ENCODE results near the gene CHAC1.

Gene CHAC1

DNA sequence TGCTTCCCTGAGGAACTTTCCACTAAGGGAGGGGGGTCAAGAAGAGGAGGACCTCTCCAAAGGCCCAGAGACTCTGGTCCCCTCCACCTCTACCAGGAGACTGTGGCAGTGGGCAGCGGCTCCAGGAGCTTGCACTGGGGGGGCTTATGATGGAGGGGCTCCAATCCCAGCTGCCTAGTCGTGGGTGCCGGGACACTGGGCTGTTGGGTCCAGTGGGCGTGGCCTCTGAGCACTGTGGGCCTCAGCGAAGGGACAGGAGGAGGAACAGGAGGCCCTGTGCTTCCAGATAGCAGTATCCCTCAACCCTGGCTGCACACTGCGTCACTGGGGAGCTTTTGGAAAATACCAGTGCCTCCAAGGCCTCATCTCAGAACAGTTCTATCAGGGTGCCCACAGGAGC is 37.6 kb upstream of the CHAC1 start:
- H3K27me3 Mint-ChIP-seq (ENCODE audit: low read depth), result no peaks in the 10 kb centered on the region
- H3K4me1 Mint-ChIP-seq (ENCODE audit: low read depth), result peaks cover 2% of the 10 kb centered on the region
- DNase-seq (ENCODE audit: low spot score), result no peak
- no peaks in the 10 kb centered on the region for H3K36me3 Mint-ChIP-seq (ENCODE audit: low read depth)
- H3K9me3 Mint-ChIP-seq, result no peaks in the 10 kb centered on the region
- H3K4me3 Mint-ChIP-seq, result no peak overlapping the region
- no peak overlapping the region for H3K27ac Mint-ChIP-seq

DNA sequence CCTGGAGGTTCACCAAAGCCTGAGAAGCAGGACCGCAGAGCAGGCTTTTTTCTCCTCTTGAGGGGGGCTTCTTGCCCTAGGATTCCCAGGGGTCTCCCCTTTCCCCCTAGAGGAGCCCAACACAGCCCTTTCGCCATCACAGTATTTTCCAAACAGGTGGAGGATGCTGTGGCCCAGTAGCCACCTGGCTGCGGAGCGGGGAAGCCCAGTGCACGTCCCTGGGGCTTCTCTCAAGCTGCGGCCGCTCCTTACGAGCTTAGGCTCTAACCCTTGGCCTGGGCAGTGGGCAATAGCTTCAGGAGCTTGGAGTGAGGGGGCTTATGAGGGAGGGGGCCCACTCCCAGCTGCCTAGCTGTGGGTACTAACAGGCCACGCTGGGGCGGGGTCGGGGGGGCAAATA is 35.7 kb upstream of the CHAC1 start:
- Mint-ChIP-seq H3K9me3 (no peaks in the 10 kb centered on the region), H3K4me3 (no peak overlapping the region), H3K27me3 (ENCODE audit: low read depth) (peaks cover under 1% of the 10 kb centered on the region), H3K36me3 (ENCODE audit: low read depth) (no peaks in the 10 kb centered on the region), H3K27ac (no peak overlapping the region), H3K4me1 (ENCODE audit: low read depth) (no peaks in the 10 kb centered on the region)
- no peak for DNase-seq (ENCODE audit: low spot score)

DNA sequence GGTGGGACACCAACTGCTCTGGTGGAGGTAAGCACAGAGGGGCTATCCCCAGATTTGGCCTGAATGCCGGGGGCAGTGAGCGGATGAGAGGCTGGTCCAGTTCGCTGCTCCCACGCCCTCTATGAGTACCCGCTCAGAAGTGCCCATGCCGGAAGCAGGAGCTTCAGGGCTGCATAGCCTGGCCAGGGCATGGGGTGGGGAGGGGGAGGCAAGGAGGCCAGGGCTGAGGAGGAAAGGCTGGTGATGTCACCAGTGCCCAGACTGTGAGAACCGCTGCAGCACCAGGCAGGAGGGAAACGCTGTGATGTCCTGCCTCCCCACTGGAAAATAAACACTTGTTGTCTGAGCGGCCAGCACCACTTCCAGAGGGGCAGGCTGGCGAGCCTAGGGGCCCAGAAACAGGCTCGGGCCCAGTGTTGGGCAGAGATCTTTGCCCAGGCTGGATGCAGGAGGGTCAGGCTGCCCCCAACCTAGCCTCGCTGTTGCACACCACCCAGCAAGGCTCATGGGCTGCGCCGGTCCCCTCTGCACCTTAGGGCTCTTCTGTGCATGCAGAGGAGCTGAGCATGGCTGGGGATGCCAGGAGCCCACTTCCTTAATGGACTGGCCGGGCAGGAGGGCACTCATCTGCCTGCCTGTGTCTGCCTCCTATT is 35.0 kb upstream of the CHAC1 start:
- Mint-ChIP-seq H3K4me3 (no peak overlapping the region), H3K27me3 (ENCODE audit: low read depth) (peaks cover 6% of the 10 kb centered on the region), H3K4me1 (ENCODE audit: low read depth) (no peaks in the 10 kb centered on the region), H3K27ac (no peak overlapping the region), H3K36me3 (ENCODE audit: low read depth) (no peaks in the 10 kb centered on the region), H3K9me3 (no peaks in the 10 kb centered on the region)
- DNase-seq (ENCODE audit: low spot score), result no peak

DNA sequence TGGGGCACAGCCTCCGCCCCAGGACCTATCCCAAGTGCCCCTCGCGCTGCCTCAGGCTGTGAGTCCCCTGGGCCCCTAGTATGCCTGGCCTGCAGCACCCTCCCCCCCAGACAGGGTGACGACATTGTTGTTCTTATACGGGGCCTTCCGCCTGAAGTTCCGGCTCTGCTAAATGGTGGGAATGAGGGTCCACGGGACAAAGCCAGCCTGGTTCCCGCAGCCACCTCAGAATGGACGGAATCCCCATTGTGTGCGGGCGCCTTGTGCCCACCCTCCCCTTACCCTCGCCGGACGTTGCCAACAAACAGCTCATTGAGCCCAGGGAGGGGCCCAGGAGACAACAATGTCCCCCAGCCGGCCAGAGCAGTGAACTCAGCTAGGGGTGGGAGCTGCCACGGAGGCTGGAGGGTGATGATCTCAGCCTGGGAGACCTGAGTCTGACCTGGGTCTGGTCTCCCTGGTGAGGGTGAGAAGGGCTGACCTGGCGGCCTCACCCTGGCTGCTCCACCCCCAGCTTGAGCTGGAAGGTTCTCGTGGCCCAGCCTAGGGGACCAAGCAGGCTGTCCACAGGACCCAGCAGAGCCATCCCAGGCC is 34.4 kb upstream of the CHAC1 start:
- no peaks in the 10 kb centered on the region for H3K9me3 Mint-ChIP-seq
- H3K4me3 Mint-ChIP-seq, result no peak overlapping the region
- peaks cover 10% of the 10 kb centered on the region for H3K27me3 Mint-ChIP-seq (ENCODE audit: low read depth)
- no peaks in the 10 kb centered on the region for H3K4me1 Mint-ChIP-seq (ENCODE audit: low read depth)
- no peak overlapping the region for H3K27ac Mint-ChIP-seq
- no peaks in the 10 kb centered on the region for H3K36me3 Mint-ChIP-seq (ENCODE audit: low read depth)
- no peak for DNase-seq (ENCODE audit: low spot score)

DNA sequence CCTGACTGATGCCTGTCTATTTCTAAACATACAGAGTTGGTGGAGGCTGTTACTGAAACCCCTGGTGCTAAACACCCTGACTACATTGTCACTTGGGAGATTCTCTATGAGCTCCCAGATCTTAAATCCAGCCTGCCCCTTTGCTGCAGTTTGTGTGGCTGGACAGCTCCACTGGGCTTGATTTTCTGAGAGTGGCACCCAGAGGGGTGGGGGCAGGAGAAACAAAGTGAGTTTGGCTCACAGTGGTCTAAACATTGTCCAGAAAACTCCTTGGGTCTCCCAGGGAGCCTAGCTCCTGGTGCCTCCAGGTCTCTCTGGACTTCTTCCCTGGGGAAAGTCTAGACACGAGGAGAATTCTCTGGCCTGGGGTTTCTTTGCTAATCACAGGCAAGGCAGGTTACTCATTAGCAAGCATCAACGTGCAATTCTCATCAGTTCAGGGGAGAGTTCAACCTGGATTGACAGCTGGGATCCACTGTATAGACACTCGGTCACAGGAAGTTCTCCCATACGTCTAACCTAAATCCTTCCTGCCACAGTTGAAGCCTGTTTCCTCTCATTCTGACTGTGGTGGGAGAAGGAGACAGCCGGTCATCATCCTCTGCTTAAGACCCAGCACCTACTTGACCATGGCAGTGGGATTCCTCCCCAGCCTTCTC is 31.2 kb upstream of the CHAC1 start:
- Mint-ChIP-seq H3K4me1 (ENCODE audit: low read depth) (peaks cover 5% of the 10 kb centered on the region), H3K27me3 (ENCODE audit: low read depth) (peaks cover 33% of the 10 kb centered on the region), H3K4me3 (no peak overlapping the region), H3K36me3 (ENCODE audit: low read depth) (no peaks in the 10 kb centered on the region), H3K27ac (no peak overlapping the region), H3K9me3 (no peaks in the 10 kb centered on the region)
- no peak for DNase-seq (ENCODE audit: low spot score)

DNA sequence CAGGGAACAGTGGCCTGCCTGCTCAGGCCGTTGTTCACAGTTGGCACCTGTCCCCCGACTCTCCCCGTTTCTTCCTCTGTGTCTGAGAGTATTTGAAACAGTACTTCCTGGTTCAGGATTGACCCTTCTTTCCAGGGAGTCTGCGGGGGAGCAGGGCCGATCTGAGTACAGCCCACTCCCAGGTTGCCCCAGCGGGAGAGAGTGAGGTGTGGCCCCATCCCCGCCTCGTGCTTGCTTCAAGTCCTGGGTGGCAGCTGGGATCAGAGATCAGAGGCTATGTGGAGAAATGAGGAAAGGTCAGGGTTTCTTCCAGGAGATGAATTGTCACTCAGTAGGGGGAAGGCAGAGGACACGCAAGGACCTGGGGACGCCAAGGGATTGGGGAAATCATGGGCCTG is 30.7 kb upstream of the CHAC1 start:
- Mint-ChIP-seq H3K27ac (no peak overlapping the region), H3K9me3 (no peaks in the 10 kb centered on the region), H3K4me1 (ENCODE audit: low read depth) (peaks cover 7% of the 10 kb centered on the region), H3K36me3 (ENCODE audit: low read depth) (no peaks in the 10 kb centered on the region), H3K4me3 (no peak overlapping the region), H3K27me3 (ENCODE audit: low read depth) (peaks cover 37% of the 10 kb centered on the region)
- DNase-seq (ENCODE audit: low spot score), result no peak

DNA sequence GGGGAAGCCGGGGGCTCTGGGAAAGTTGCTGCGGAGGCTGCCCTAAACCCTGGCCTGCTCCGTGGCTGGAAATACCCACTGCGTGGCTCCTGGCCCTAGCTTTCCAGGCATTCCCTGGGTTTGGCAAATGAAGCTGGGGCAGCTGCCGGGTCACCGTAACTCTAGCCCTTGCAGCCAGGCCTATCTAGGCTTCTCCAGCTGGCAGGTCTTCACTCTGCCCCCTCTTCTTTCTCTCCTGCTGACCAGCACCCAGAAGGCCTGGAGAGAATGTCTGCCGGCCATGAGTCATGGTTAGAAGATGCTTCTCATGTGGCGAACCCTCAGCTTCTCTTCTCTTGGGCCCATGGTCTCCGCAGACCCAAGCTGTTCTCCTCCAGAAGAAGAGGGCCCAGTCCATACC is 29.7 kb upstream of the CHAC1 start:
- Mint-ChIP-seq H3K4me3 (no peak overlapping the region), H3K4me1 (ENCODE audit: low read depth) (peaks cover 8% of the 10 kb centered on the region), H3K36me3 (ENCODE audit: low read depth) (no peaks in the 10 kb centered on the region), H3K27ac (no peak overlapping the region), H3K27me3 (ENCODE audit: low read depth) (peaks cover 43% of the 10 kb centered on the region), H3K9me3 (no peaks in the 10 kb centered on the region)
- DNase-seq (ENCODE audit: low spot score), result no peak

DNA sequence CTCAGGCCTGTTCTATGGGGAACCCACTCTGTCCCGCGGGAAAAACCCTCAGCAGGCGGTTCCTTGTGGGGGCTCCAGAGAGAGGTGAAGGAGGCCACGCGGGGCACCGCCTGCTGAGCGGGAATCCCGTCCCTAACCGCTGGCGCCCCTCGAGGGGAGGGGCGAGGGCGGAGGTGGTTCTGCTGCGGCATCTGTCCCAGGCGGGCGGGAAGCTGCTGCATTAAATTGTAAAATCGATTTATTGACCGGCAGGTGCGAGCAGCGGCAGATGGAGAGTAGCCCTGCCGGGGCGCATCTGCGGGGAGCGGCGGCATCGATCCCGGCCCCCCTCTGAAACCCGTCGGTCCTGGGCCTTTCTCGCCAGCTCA is 27.8 kb upstream of the CHAC1 start:
- no peaks in the 10 kb centered on the region for H3K9me3 Mint-ChIP-seq
- H3K4me1 Mint-ChIP-seq (ENCODE audit: low read depth), result peaks cover 19% of the 10 kb centered on the region
- no peak for DNase-seq (ENCODE audit: low spot score)
- H3K27ac Mint-ChIP-seq, result no peak overlapping the region
- no peak overlapping the region for H3K4me3 Mint-ChIP-seq
- H3K27me3 Mint-ChIP-seq (ENCODE audit: low read depth), result peaks cover 60% of the 10 kb centered on the region
- H3K36me3 Mint-ChIP-seq (ENCODE audit: low read depth), result no peaks in the 10 kb centered on the region

DNA sequence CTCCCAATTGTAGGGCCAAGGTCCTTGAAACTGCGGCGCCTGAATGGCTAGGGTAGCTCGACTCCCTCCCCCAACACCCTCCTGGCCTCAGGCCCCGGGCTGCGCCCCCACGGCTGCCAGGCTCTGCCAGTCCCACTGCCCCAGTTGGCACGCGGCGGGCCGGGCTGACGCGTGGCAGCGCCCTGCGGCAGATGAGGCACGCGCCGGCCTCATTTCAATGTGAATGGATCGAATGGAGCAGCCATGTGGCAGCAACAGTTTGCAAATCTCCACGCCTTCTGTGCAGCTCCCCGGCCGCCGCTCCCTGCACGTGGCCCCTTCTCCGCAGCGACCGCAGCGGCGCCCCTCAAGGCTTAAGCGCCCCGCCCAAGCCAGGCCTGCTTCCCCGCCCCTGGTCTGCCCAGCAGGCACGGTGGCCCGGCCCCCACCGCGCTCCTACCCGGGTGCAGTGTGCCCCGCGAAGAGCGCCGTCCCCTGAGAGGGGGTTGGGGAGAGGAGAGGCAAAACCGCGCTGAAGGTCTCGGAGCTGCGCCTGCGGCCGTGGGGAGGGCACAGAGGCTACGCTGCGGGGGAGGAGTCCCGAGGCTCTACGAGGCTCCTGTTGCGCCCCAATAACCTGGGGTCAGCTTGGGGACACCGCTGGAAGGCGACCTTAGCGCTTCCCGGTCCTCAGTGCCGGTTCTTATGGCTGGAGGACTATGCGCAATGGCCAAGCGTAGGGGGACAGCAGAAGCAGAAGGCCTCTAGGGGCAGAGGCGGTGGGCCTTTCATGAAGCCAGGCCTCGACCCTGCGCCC is 27.2 kb upstream of the CHAC1 start:
- Mint-ChIP-seq H3K27me3 (ENCODE audit: low read depth) (peaks cover 66% of the 10 kb centered on the region), H3K27ac (no peak overlapping the region), H3K4me3 (peak overlapping the region; percentile 18), H3K4me1 (ENCODE audit: low read depth) (peaks cover 23% of the 10 kb centered on the region), H3K36me3 (ENCODE audit: low read depth) (no peaks in the 10 kb centered on the region), H3K9me3 (no peaks in the 10 kb centered on the region)
- DNase-seq (ENCODE audit: low spot score), result no peak

DNA sequence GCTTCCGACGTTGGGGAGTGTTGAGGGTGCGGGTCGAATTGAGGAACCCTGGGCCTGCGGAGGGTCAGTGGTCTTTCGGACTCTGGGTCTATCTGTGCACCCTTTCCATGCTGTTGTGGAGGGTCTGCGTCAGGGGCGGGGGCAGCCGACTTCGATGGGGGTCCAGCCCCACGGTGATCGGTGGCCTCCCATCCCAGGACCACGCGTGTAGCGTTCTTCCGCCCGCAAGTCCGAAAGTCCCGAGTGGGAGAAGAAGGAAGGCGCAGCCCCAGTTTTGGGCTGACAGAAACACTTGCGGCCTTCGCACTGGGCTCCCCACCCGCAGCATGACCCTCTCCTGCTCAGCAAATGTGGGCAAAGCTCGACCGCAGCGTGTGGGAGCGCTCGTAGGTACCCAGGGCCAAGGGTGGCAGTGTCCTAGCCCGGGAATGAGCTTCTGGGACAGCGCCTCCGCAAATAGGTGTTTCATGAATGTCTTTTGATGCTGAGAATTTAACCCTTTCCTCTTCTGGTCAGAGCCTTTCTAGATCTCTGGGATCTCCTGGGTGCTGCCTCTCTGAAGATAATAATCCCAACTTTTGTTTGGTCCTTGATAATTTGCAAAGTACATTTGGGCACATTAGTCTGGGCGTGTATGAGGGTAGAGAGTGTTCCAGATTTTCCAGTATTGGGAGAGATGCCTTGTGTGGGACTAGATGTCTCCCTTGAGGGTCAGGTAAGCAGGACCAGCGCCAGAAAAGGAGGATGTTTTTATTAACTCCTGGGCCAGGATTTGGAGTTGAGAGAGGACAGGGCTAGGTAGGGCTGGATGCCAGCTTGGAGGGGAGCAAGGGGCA is 26.4 kb upstream of the CHAC1 start:
- peak overlapping the region; percentile 52 for H3K4me3 Mint-ChIP-seq
- no peak for DNase-seq (ENCODE audit: low spot score)
- no peaks in the 10 kb centered on the region for H3K9me3 Mint-ChIP-seq
- H3K4me1 Mint-ChIP-seq (ENCODE audit: low read depth), result peaks cover 25% of the 10 kb centered on the region
- no peak overlapping the region for H3K27ac Mint-ChIP-seq
- peaks cover 74% of the 10 kb centered on the region for H3K27me3 Mint-ChIP-seq (ENCODE audit: low read depth)
- H3K36me3 Mint-ChIP-seq (ENCODE audit: low read depth), result no peaks in the 10 kb centered on the region

DNA sequence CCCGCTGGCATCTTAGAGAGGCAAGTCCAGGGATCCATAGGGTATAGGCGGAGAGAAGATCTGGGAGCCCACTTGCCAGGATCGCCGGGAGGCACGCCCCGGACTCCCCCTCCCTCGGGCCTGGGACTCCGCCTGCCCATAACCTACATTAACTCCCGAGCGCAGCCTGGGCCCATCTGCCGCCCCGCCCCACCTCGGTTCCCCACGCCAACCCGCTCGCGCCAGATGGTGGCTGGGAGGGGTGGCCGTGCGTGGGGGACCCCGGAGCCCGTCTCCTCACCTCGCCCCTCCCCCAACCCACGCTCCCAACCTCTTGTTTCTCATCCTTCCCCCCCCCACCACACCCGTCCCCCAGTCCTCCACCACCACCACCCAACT is 25.8 kb upstream of the CHAC1 start:
- no peak for DNase-seq (ENCODE audit: low spot score)
- Mint-ChIP-seq H3K27me3 (ENCODE audit: low read depth) (peaks cover 80% of the 10 kb centered on the region), H3K36me3 (ENCODE audit: low read depth) (no peaks in the 10 kb centered on the region), H3K4me1 (ENCODE audit: low read depth) (peaks cover 27% of the 10 kb centered on the region), H3K27ac (no peak overlapping the region), H3K4me3 (peak overlapping the region; percentile 52), H3K9me3 (no peaks in the 10 kb centered on the region)

DNA sequence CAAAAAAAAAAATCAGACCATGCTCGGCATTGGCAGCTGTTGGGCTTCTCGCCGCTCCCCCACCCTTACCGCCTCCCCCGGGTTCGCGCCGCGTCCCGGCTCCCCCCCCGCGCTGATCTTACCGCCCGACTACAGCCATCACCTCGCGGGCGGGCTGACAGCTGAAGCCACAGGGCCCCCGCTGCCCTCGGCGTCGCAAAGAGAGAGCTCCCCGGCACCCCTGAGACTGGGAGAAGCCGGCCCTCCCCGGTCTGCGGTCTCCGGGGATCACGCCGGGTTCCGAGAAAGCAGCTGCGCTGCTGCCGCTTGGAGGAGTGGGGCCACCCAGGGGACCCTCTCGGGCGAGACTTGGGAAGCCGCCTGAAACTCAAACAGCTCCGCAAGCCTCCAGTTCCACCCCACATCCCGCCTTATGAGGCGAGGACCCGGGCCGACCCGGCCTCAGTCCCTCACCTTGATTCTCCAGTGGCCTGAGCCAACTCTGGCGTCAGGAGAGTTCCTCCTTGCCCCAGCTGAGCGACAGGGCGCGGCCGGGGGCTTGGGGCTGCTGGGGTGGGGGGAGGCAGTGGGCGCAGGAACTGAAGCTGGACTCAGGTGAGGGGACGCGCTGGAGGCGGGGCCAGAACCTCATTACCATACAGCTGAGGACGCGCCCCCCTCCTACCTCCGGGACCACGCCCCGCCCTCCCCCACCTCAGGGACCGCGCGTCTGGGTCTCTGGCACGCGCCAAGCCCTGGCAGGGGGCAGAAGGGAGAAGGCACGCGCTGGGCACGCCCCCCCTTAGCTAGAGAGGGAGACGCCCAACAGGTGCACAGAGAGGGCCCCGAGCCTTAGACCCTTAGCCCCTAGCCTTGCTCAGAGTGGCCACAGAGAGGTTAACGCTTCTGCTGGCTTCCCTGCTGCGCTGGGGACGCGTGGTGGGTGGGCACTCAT is 25.1 kb upstream of the CHAC1 start:
- H3K27ac Mint-ChIP-seq, result no peak overlapping the region
- H3K27me3 Mint-ChIP-seq (ENCODE audit: low read depth), result peaks cover 75% of the 10 kb centered on the region
- peaks cover 27% of the 10 kb centered on the region for H3K4me1 Mint-ChIP-seq (ENCODE audit: low read depth)
- H3K4me3 Mint-ChIP-seq, result peak overlapping the region; percentile 74
- DNase-seq (ENCODE audit: low spot score), result no peak
- no peaks in the 10 kb centered on the region for H3K36me3 Mint-ChIP-seq (ENCODE audit: low read depth)
- no peaks in the 10 kb centered on the region for H3K9me3 Mint-ChIP-seq
